Measurements from ENCODE around the gene CDKAL1.
"Not testable (repeated sequence)": the region's sequence is repeated elsewhere in the genome, so short reads cannot be mapped to it uniquely, and the experiment has no call there.

CDKAL1 gene

GRCh38 chr6:21045135-21045700 is 511.0 kb downstream of the CDKAL1 start:
- DNase-seq, result no peak

- no peak for DNase-seq
These were observed 512.0 kb downstream of the CDKAL1 start for GRCh38 chr6:21046276-21046675.

GRCh38 chr6:21048047-21048446 is 513.8 kb downstream of the CDKAL1 start:
- DNase-seq, result no peak

GRCh38 chr6:21049148-21049547 is 514.9 kb downstream of the CDKAL1 start:
- DNase-seq, result no peak

- no peak for DNase-seq
These were observed 515.3 kb downstream of the CDKAL1 start for GRCh38 chr6:21049572-21049971.

- DNase-seq, result no peak
These were observed 516.7 kb downstream of the CDKAL1 start for GRCh38 chr6:21050935-21051334.

- no peak for DNase-seq
These were observed 517.5 kb downstream of the CDKAL1 start for GRCh38 chr6:21051777-21052176.

GRCh38 chr6:21053612-21054011 is 519.4 kb downstream of the CDKAL1 start:
- no peak for DNase-seq

GRCh38 chr6:21055480-21055879 is 521.2 kb downstream of the CDKAL1 start:
- DNase-seq, result not testable (repeated sequence)

GRCh38 chr6:21061892-21062291 is 527.6 kb downstream of the CDKAL1 start:
- DNase-seq, result no peak

GRCh38 chr6:21064756-21065340 is 530.6 kb downstream of the CDKAL1 start:
- DNase-seq, result no peak

- DNase-seq, result no peak
These were observed 533.3 kb downstream of the CDKAL1 start for GRCh38 chr6:21067521-21067920.

- no peak for DNase-seq
These were observed 536.4 kb downstream of the CDKAL1 start for GRCh38 chr6:21070620-21071019.

- DNase-seq, result no peak
These were observed 537.7 kb downstream of the CDKAL1 start for GRCh38 chr6:21071780-21072468.

GRCh38 chr6:21073318-21073839 is 539.1 kb downstream of the CDKAL1 start:
- no peak for DNase-seq

GRCh38 chr6:21074484-21074883 is 540.2 kb downstream of the CDKAL1 start:
- no peak for DNase-seq

GRCh38 chr6:21075986-21076385 is 541.7 kb downstream of the CDKAL1 start:
- no peak for DNase-seq

- DNase-seq, result no peak
These were observed 544.2 kb downstream of the CDKAL1 start for GRCh38 chr6:21078497-21078896.

GRCh38 chr6:21079468-21080048 is 545.3 kb downstream of the CDKAL1 start:
- DNase-seq, result no peak

- no peak for DNase-seq
These were observed 546.0 kb downstream of the CDKAL1 start for GRCh38 chr6:21080221-21080620.

GRCh38 chr6:21082091-21082490 is 547.8 kb downstream of the CDKAL1 start:
- no peak for DNase-seq

GRCh38 chr6:21083708-21084107 is 549.5 kb downstream of the CDKAL1 start:
- no peak for DNase-seq

GRCh38 chr6:21084656-21085055 is 550.4 kb downstream of the CDKAL1 start:
- DNase-seq, result no peak

GRCh38 chr6:21085211-21085610 is 551.0 kb downstream of the CDKAL1 start:
- DNase-seq, result no peak
